ENCODE measurements around the gene NLRC5. TPM values are rescaled to one million over a fixed set of nuclear protein-coding genes. Genes with fewer than 3 reads are reported as not detected.

NLRC5 gene
- total RNA-seq, 1 donor from 2014 or later, result 47.5 TPM

DNA sequence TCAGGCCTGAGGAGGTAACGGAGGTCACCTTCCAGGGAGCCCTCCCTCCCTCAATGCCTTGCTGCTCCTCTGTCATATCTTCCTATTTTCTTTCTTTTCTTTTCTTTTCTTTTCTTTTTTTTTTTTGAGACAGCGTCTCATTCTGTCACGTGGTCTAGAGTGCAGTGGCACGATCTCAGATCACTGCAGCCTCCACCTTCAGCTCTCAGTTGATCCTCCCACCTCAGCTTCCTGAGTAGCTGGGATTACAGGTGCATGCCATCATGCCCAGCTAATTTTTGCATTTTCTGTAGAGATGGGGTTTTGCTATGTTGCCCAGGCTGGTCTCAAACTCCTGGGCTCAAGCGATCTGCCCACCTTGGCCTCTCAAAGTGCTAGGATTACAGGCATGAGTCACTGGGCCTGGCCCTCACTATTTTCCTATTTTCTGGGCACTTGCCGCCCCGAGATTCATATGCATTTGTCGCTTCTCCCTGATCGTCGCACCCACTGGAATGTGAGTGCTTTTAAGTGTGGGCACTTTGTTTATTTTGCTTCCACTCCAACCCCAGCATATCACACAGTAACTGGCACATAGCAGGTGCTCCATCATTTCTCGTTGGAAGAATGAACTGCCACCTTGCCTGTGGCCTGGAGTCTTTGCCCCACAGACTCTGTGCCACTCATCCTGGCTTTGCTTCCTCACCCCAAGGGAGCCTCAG is 134.8 kb downstream of the NLRC5 start:
- no peaks in the 10 kb centered on the region for H3K27me3 ChIP-seq (ENCODE audit: low read depth)
- TF ChIP-seq CTCF (IDR thresholded peaks at IDR 0.05), result no peak
- intact Hi-C loops (cut with DNase I), result no loop called here
- peak overlapping the region; percentile 44 for H3K27ac ChIP-seq
- ATAC-seq (peak; percentile 78 to 85), DNase-seq (no peak)
- no peaks in the 10 kb centered on the region for H3K9me3 ChIP-seq
- peaks cover 53% of the 10 kb centered on the region for H3K36me3 ChIP-seq
- no peak overlapping the region for H3K4me3 ChIP-seq
- peaks cover 8% of the 10 kb centered on the region for H3K4me1 ChIP-seq

DNA sequence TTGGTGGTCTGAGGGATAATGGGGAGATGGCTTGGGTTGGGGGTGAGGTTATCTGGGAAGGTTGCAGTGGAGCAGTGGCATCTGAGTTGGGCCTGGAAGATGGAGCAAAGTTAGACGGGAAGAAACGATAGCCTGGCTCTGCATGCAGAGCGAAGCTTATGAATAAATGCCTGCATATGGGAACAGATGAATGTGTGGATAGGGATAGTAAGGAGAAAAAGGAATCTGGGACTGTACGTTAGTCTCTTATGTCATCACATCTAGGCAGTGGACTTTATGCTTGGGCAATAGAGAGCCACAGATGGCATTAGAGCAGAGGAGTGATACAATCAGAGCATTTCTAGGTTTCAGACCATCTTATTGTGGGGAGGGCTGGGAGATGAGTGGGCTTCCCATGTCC is 136.0 kb downstream of the NLRC5 start:
- H3K27ac ChIP-seq, result no peak overlapping the region
- DNase-seq, result no peak
- no peak overlapping the region for H3K4me3 ChIP-seq
- peaks cover 8% of the 10 kb centered on the region for H3K4me1 ChIP-seq
- no peaks in the 10 kb centered on the region for H3K9me3 ChIP-seq
- H3K36me3 ChIP-seq, result peaks cover 40% of the 10 kb centered on the region
- intact Hi-C loops (cut with DNase I), result no loop called here
- ATAC-seq, result no peak
- TF ChIP-seq CTCF (IDR thresholded peaks at IDR 0.05), result no peak
- H3K27me3 ChIP-seq (ENCODE audit: low read depth), result no peaks in the 10 kb centered on the region

DNA sequence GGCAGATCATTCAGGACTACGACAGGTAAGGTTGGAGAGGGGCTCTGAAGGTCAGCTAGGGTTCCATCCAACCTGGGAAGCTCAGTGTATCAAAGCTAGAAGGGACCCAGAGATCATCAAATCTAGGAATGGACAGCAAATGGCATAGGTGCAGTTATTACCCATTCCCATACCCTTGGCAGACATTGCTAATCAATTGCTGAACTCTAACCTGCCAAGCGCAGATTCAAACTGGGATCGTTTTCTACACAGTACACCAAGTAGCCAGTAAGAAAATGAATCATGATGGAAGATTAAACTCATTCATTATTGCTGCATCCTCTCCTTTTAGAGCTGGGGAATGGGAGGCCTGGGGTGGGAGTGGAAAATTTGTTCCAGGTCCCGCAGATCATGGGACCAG is 136.6 kb downstream of the NLRC5 start:
- no peaks in the 10 kb centered on the region for H3K9me3 ChIP-seq
- DNase-seq (no peak), ATAC-seq (no peak)
- peaks cover 34% of the 10 kb centered on the region for H3K36me3 ChIP-seq
- intact Hi-C loops (cut with DNase I), result no loop called here
- H3K27ac ChIP-seq, result no peak overlapping the region
- no peak overlapping the region for H3K4me3 ChIP-seq
- H3K27me3 ChIP-seq (ENCODE audit: low read depth), result no peaks in the 10 kb centered on the region
- peaks cover 8% of the 10 kb centered on the region for H3K4me1 ChIP-seq
- no peak for TF ChIP-seq CTCF (IDR thresholded peaks at IDR 0.05)

- no peak for DNase-seq
- H3K36me3 ChIP-seq, result peaks cover 31% of the 10 kb centered on the region
- intact Hi-C loops (cut with DNase I), result no loop called here
These were observed 137.1 kb downstream of the NLRC5 start for GRCh38 chr16:57126411-57126810.

DNA sequence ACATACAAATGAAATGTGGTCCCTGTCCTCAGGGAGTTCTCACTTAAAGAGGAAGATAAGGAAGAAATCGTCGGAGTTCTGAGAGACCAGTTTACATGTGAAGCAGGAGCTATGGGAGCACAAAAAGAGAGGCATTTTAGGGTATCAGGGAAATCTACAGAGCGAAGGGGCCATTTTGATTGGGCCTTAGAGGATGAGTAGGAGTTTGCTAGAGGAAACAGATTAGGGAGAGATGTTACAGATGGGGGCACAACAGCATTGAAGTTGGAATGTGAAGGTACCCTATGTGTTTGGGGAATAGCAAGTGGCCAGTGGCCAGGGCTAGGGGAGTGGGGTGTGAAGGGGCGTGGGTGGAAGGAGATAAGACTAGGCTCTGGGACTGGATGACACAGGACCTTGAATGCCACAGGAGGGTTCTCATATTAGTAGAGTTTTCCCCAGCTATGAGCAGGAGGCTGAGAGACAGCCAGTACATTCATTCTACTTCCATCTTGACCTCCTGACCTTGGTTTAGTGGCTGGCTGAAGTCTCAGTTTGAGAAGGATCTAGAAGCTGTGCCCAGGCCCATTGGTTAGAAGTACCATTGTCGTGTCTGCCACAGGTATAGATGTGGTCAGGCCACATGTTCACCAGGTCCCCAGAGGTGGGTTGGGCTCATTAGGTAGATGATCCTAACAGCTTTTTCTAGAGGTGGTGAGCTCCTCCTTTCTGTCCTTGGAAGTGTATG is 137.8 kb downstream of the NLRC5 start:
- no peak overlapping the region for H3K4me3 ChIP-seq
- no peak for DNase-seq
- H3K36me3 ChIP-seq, result peaks cover 29% of the 10 kb centered on the region
- no peak overlapping the region for H3K27ac ChIP-seq
- intact Hi-C loops (cut with DNase I), result no loop called here
- H3K4me1 ChIP-seq, result peaks cover 12% of the 10 kb centered on the region
- no peak for TF ChIP-seq CTCF (IDR thresholded peaks at IDR 0.05)
- ATAC-seq, result no peak
- no peaks in the 10 kb centered on the region for H3K27me3 ChIP-seq (ENCODE audit: low read depth)
- no peaks in the 10 kb centered on the region for H3K9me3 ChIP-seq

More at GRCh38 chr16:57126411-57126810, 137.1 kb downstream of the NLRC5 start:
- no peak for ATAC-seq
- no peak overlapping the region for H3K27ac ChIP-seq
- H3K4me3 ChIP-seq, result no peak overlapping the region
- H3K27me3 ChIP-seq (ENCODE audit: low read depth), result no peaks in the 10 kb centered on the region
- TF ChIP-seq CTCF (IDR thresholded peaks at IDR 0.05), result no peak
- H3K9me3 ChIP-seq, result no peaks in the 10 kb centered on the region
- H3K4me1 ChIP-seq, result peaks cover 8% of the 10 kb centered on the region

Measured in lower lobe of right lung (tissue), 2 donors.